ENCODE results near the gene COL26A1. TPM values are rescaled to one million over a fixed set of nuclear protein-coding genes. Genes with fewer than 3 reads are reported as not detected.
A peak's percentile ranks its signal among the peaks of the same experiment; 100 is the strongest.

The COL26A1 gene
- 0.35 and 0.43 TPM in 2 replicates for total RNA-seq (2021)
- Bru-seq, nascent RNA = percentile 12 among the genes with signal in this experiment
- percentile 14 among the genes with signal in this experiment for BruChase-seq, experiment 1, labeled RNA remaining after a 2-hour chase
- BruChase-seq, experiment 2, labeled RNA remaining after a 6-hour chase = percentile 16 among the genes with signal in this experiment
- long read RNA-seq = 0 reads

- ChIA-PET POLR2A (ENCODE audit: low non-redundant PET) (interaction anchor here (0.5 kb wide), 1 partner anchor 22 kb away, joined by 3 read pairs; no protein-coding TSS in a partner anchor), CTCF (interaction anchor here (0.5 to 2.1 kb wide), 8 partner anchors 23 to 907 kb away, joined by 3 to 12 read pairs (median 6); no protein-coding TSS in a partner anchor)
- intact Hi-C loops (cut with micrococcal nuclease; ENCODE audit: unreplicated experiment) = no loop called here
- Histone ChIP-seq H3K9me3 (ENCODE audit: low read depth, low read length, poor library complexity, severe bottlenecking) (no peaks in the 10 kb centered on the region), H3K36me3 (ENCODE audit: insufficient read depth, low read length, poor library complexity, severe bottlenecking) (no peaks in the 10 kb centered on the region), H3K27me3 (replicated peaks; ENCODE audit: insufficient read depth, low read depth, low read length, poor library complexity) (peaks cover 14% of the 10 kb centered on the region), H3K4me1 (ENCODE audit: insufficient read depth, low read length, poor library complexity, severe bottlenecking) (no peaks in the 10 kb centered on the region), H3K27ac (ENCODE audit: low read depth, low read length, poor library complexity, severe bottlenecking) (no peak within 1 kb of the TSS), H3K4me3 (ENCODE audit: low read depth, low read length, poor library complexity, severe bottlenecking) (peak within 1 kb of the TSS; percentile 61)
- TF ChIP-seq EZH2 (IDR thresholded peaks at IDR 0.05; ENCODE audit: borderline replicate concordance, low read depth, low read length, poor library complexity, severe bottlenecking) = no peak
- no peak for TF ChIP-seq CTCF (conservative IDR thresholded peaks at IDR 0.05; ENCODE audit: low read depth, low read length)
- no TSS peak for BruUV-seq (replicated peaks)
- DNase-seq (ENCODE audit: low spot score) = peak; percentile 10
Measured at GRCh38 chr7:101362334-101363195, at the start of gene COL26A1. Gene COL26A1 (plus strand): TSS chr7:101362875. CDS start chr7:101363033, 158 bp downstream.

- no peak overlapping the region for H3K27ac ChIP-seq (ENCODE audit: low read depth, low read length, poor library complexity, severe bottlenecking)
- TF ChIP-seq CTCF (conservative IDR thresholded peaks at IDR 0.05; ENCODE audit: low read depth, low read length) (peak; percentile 75), EZH2 (IDR thresholded peaks at IDR 0.05; ENCODE audit: borderline replicate concordance, low read depth, low read length, poor library complexity, severe bottlenecking) (no peak)
- H3K4me3 ChIP-seq (ENCODE audit: low read depth, low read length, poor library complexity, severe bottlenecking) = no peak overlapping the region
- BruUV-seq (replicated peaks) = no TSS peak
- POLR2A ChIA-PET (ENCODE audit: low non-redundant PET) = interaction anchor here (0.7 kb wide), 1 partner anchor 17 kb away, joined by 15 read pairs; no protein-coding TSS in a partner anchor
- H3K36me3 ChIP-seq (ENCODE audit: insufficient read depth, low read length, poor library complexity, severe bottlenecking) = peaks cover 29% of the 10 kb centered on the region
- peak; percentile 72 for DNase-seq (ENCODE audit: low spot score)
- CTCF ChIA-PET = no interaction called here
- H3K27me3 ChIP-seq (replicated peaks; ENCODE audit: insufficient read depth, low read depth, low read length, poor library complexity) = no peaks in the 10 kb centered on the region
- no peaks in the 10 kb centered on the region for H3K4me1 ChIP-seq (ENCODE audit: insufficient read depth, low read length, poor library complexity, severe bottlenecking)
- intact Hi-C loops (cut with micrococcal nuclease; ENCODE audit: unreplicated experiment) = no loop called here
- H3K9me3 ChIP-seq (ENCODE audit: low read depth, low read length, poor library complexity, severe bottlenecking) = peaks cover 8% of the 10 kb centered on the region
Measured at GRCh38 chr7:101315336-101315735, 47.3 kb upstream of the COL26A1 start.

- no peak overlapping the region for H3K4me3 ChIP-seq (ENCODE audit: low read depth, low read length, poor library complexity, severe bottlenecking)
- peaks cover 14% of the 10 kb centered on the region for H3K36me3 ChIP-seq (ENCODE audit: insufficient read depth, low read length, poor library complexity, severe bottlenecking)
- no peak for DNase-seq (ENCODE audit: low spot score)
- ChIA-PET CTCF (no interaction called here), POLR2A (ENCODE audit: low non-redundant PET) (no interaction called here)
- no TSS peak for BruUV-seq (replicated peaks)
- no peak overlapping the region for H3K27ac ChIP-seq (ENCODE audit: low read depth, low read length, poor library complexity, severe bottlenecking)
- TF ChIP-seq CTCF (conservative IDR thresholded peaks at IDR 0.05; ENCODE audit: low read depth, low read length) = no peak
- TF ChIP-seq EZH2 (IDR thresholded peaks at IDR 0.05; ENCODE audit: borderline replicate concordance, low read depth, low read length, poor library complexity, severe bottlenecking) = no peak
- H3K9me3 ChIP-seq (ENCODE audit: low read depth, low read length, poor library complexity, severe bottlenecking) = no peaks in the 10 kb centered on the region
- intact Hi-C loops (cut with micrococcal nuclease; ENCODE audit: unreplicated experiment) = no loop called here
- peaks cover 4% of the 10 kb centered on the region for H3K4me1 ChIP-seq (ENCODE audit: insufficient read depth, low read length, poor library complexity, severe bottlenecking)
- H3K27me3 ChIP-seq (replicated peaks; ENCODE audit: insufficient read depth, low read depth, low read length, poor library complexity) = no peaks in the 10 kb centered on the region
Measured at GRCh38 chr7:101319401-101319800, 43.3 kb upstream of the COL26A1 start.

All from A673 (cell line).